Mesothelial cell of epicardium (in vitro differentiated cells): ENCODE results near the gene SLC12A4. TPM values are rescaled to one million over a fixed set of nuclear protein-coding genes. Genes with fewer than 3 reads are reported as not detected.

Experiments used
- DNase-seq, 2 experiments: peaks; one replicate each; pipeline ENCODE4 v3.0.0; 2021; ENCODE audit warnings: low spot score in 2 of 2; ENCODE audit not compliant: unreplicated experiment in 2 of 2
- H3K27ac Mint-ChIP-seq: 2 replicates; pipeline ENCODE4 v1.8.0; 2021; ENCODE audit warnings: mixed read lengths
- H3K27me3 Mint-ChIP-seq: 2 replicates; pipeline ENCODE4 v1.8.0; 2021; ENCODE audit warnings: low read depth, mixed read lengths
- H3K36me3 Mint-ChIP-seq: 2 replicates; pipeline ENCODE4 v1.8.0; 2021; ENCODE audit warnings: mixed read lengths
- H3K4me1 Mint-ChIP-seq: 2 replicates; pipeline ENCODE4 v1.8.0; 2021; ENCODE audit warnings: mixed read lengths
- H3K4me3 Mint-ChIP-seq: 2 replicates; pipeline ENCODE4 v1.8.0; 2021; ENCODE audit warnings: mild to moderate bottlenecking, moderate library complexity, mixed read lengths
- H3K9me3 Mint-ChIP-seq: 2 replicates; pipeline ENCODE4 v1.8.0; 2021; ENCODE audit warnings: mixed read lengths
- total RNA-seq: library from RNA; stranded (reverse); gene quantifications from 3 replicates; pipeline ENCODE4 v1.2.1, GENCODE V29; 2021
- TF ChIP-seq, protein P1 (sequence below): fragments of 200-600 bp; sonication (generic); IDR thresholded peaks from one replicate; pipeline ENCODE4 v1.5.0; 2021; ENCODE audit warnings: antibody characterized with exemption; ENCODE audit not compliant: unreplicated experiment

Gene SLC12A4
- total RNA-seq, 1 donor from 2014 or later: 155 TPM

DNA sequence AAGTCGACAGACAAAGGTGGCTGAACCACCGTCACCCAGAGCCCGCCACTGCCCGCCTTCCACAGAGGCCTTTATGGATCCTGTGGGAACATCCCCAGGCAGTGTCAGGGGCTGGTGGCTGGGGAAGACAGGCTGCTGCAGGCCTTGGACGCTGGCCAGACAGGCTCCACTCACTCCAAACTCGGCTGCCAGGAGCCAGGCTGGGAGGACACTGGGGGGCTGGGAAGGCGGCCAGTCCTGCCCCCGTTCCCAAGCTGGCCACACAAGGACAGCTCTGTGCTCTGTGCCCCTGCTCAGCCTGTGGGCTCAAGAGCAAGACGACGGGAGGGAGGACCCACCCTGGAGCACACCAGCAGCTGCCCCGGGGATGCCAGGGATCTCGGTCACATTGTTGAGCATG lies 17.0 kb downstream of the SLC12A4 start:
- Mint-ChIP-seq H3K27ac (no peak overlapping the region), H3K27me3 (no peaks in the 10 kb centered on the region), H3K9me3 (no peaks in the 10 kb centered on the region), H3K4me1 (no peaks in the 10 kb centered on the region), H3K36me3 (peaks cover 20% of the 10 kb centered on the region), H3K4me3 (no peak overlapping the region)
- DNase-seq: no peak
- TF ChIP-seq, protein P1, sequence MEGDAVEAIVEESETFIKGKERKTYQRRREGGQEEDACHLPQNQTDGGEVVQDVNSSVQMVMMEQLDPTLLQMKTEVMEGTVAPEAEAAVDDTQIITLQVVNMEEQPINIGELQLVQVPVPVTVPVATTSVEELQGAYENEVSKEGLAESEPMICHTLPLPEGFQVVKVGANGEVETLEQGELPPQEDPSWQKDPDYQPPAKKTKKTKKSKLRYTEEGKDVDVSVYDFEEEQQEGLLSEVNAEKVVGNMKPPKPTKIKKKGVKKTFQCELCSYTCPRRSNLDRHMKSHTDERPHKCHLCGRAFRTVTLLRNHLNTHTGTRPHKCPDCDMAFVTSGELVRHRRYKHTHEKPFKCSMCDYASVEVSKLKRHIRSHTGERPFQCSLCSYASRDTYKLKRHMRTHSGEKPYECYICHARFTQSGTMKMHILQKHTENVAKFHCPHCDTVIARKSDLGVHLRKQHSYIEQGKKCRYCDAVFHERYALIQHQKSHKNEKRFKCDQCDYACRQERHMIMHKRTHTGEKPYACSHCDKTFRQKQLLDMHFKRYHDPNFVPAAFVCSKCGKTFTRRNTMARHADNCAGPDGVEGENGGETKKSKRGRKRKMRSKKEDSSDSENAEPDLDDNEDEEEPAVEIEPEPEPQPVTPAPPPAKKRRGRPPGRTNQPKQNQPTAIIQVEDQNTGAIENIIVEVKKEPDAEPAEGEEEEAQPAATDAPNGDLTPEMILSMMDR: no peak

DNA sequence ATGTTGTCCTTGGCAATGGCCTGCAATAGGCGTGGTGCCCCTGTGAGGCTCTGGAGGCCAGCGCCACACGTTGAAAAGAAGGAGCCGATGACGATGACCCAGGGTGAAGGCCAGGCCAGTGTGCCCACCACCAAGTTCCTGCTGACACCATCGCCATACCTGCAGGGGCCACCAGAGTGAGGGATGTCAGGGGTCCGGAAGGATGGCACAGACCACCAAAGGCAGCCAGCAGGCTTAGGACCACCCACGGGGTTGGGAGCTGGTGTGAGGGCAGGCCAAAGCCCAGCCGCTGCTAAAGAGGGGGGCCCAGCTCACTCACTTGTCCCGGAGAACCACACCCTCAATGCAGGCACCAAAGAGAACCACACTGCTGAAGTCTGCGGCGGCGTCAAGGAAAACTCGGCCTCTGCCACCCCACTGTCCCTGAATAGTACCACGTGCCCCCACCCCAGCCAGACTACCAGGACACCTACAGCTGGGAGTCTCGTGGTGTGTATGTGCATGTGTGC lies 18.0 kb downstream of the SLC12A4 start:
- Mint-ChIP-seq H3K9me3 (no peaks in the 10 kb centered on the region), H3K27ac (no peak overlapping the region), H3K27me3 (no peaks in the 10 kb centered on the region), H3K4me3 (no peak overlapping the region), H3K36me3 (peaks cover 24% of the 10 kb centered on the region), H3K4me1 (no peaks in the 10 kb centered on the region)
- DNase-seq: no peak
- TF ChIP-seq, protein P1: no peak

DNA sequence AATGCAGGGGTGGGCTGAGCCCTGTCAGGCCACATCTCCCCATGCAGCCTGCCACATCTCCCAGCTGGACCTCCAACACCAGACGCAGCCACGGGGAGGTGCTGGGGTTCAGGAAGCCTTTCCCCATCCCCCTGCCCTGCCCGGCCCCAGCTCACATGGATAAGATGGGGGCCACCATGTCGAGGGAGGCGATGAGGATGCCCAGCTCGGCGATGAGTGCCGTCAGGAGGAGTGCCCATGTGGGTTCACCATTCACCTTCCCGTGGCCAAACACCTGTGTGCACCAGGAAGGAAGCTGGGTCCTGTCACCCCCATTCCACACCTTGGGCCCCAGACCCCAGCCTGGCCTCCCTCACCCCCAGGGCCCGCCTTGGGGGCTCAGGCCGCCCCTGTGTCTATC lies 18.8 kb downstream of the SLC12A4 start:
- Mint-ChIP-seq H3K9me3 (no peaks in the 10 kb centered on the region), H3K4me3 (no peak overlapping the region), H3K27me3 (no peaks in the 10 kb centered on the region), H3K36me3 (peaks cover 19% of the 10 kb centered on the region), H3K27ac (no peak overlapping the region), H3K4me1 (no peaks in the 10 kb centered on the region)
- no peak for DNase-seq
- TF ChIP-seq, protein P1: no peak

DNA sequence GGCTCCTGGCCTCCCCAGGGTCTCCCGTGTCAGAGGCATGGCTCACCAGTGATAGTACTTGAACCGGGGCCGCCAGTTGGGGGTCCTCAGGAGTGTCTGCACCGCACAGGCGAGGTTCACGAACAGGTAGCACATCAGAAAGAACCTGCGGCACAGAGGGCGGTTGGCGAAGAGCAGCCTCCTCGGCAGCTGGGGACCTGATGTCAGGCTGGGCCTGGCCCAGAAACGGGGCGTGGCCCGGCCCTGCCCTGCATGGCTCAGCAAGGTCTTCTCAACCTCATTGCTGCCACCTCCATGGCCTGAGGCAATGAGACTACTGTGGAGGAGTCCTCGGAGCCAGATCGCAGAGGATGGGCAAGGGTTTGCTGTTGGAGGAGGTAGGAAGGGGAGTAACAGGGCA lies 20.4 kb downstream of the SLC12A4 start:
- Mint-ChIP-seq H3K4me3 (no peak overlapping the region), H3K9me3 (no peaks in the 10 kb centered on the region), H3K4me1 (no peaks in the 10 kb centered on the region), H3K27ac (no peak overlapping the region), H3K27me3 (no peaks in the 10 kb centered on the region), H3K36me3 (peaks cover 14% of the 10 kb centered on the region)
- TF ChIP-seq, protein P1: no peak
- DNase-seq: no peak

DNA sequence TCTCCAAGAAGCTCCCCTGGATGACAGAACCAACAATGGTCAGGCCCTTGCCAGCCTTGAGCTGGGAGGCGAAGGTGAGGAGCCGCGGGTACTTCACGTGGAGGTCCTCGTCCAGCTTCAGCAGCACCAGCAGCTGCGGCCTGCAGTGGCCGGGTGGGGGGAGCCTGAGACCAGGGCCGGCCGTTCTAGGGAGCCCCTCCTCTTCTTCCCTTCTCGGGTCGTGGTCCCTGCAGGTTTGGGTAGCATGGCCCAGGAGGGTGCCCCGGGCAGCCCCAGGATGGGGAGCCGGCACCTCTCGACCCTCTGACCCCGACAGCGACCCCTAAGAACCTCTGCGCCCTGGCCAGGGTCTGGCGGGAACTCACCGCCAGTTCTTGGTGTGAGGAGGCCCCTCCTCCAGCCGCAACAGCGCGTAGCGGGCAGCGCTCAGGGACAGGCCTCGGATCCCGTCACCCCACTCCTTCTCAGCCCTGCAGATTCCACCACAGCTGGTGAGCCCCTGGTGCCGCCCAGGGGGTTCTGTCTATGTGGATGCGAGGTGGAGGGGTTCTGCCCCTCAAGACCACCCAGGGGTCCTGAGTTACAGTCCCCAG lies 21.4 kb downstream of the SLC12A4 start:
- H3K9me3 Mint-ChIP-seq: no peaks in the 10 kb centered on the region
- H3K4me3 Mint-ChIP-seq: no peak overlapping the region
- H3K27me3 Mint-ChIP-seq: no peaks in the 10 kb centered on the region
- H3K36me3 Mint-ChIP-seq: peaks cover 14% of the 10 kb centered on the region
- no peaks in the 10 kb centered on the region for H3K4me1 Mint-ChIP-seq
- no peak for DNase-seq
- TF ChIP-seq, protein P1: no peak
- no peak overlapping the region for H3K27ac Mint-ChIP-seq
